Peyer's patch (tissue), 4 donors: ENCODE measurements around the gene PGAM4. TPM values are rescaled to one million over a fixed set of nuclear protein-coding genes. Genes with fewer than 3 reads are reported as not detected.
A peak's percentile ranks its signal among the peaks of the same experiment; 100 is the strongest.

ENCODE experiments used
- DNase-seq, 3 donors: peaks; one replicate each; pipeline ENCODE4 v3.0.0-alpha.2; 2017 to 2019
- H3K27ac ChIP-seq, 4 donors: fragments of 200-600 bp; sonication (generic); one replicate each; pipeline ENCODE4 v1.5.1; 2016 to 2019
- H3K27me3 ChIP-seq, 2 donors: fragments of 200-600 bp; sonication (generic); one replicate each; pipeline ENCODE4 v1.5.1; 2019
- H3K36me3 ChIP-seq, 3 donors: fragments of 200-600 bp; sonication (generic); one replicate each; pipeline ENCODE4 v1.5.1; 2016 to 2019
- H3K4me1 ChIP-seq, 4 donors: fragments of 200-600 bp; sonication (generic); one replicate each; pipeline ENCODE4 v1.5.1; 2016 to 2019
- H3K4me3 ChIP-seq, 4 donors: fragments of 200-600 bp; sonication (generic); 1 replicate in 3 of 4; 2 replicates in 1 of 4; pipeline ENCODE4 v1.5.1; 2016 to 2019; ENCODE audit warnings: mild to moderate bottlenecking in 1 of 4
- H3K9me3 ChIP-seq, 4 donors: fragments of 200-600 bp; sonication (generic); one replicate each; pipeline ENCODE4 v1.5.1; 2016 to 2019; ENCODE audit warnings: mild to moderate bottlenecking in 1 of 4
- POLR2A ChIP-seq, 2 donors: fragments of 450-650 bp; IDR thresholded peaks; one replicate each; pipeline ENCODE4 v1.5.1; 2017; ENCODE audit warnings: antibody characterized with exemption in 2 of 2, mild to moderate bottlenecking in 2 of 2, moderate library complexity in 2 of 2
- total RNA-seq, 4 donors: library from RNA; depleted of rRNA; stranded (reverse); fragments of >200 nt; gene quantifications; one replicate each; pipeline ENCODE4 v1.1.0, GENCODE V29; 2016
- TF ChIP-seq, protein P1 (sequence below), 6 experiments: fragments of 450-650 bp in 4 of 6; fragments of 200-600 bp in 2 of 6; sonication (generic) in 1 of 6; IDR thresholded peaks; one replicate each; pipeline ENCODE4 v1.5.1; 2017 to 2019; ENCODE audit warnings: antibody characterized with exemption in 6 of 6, mild to moderate bottlenecking in 3 of 6, moderate library complexity in 1 of 6

The PGAM4 gene
- not detected for total RNA-seq

GRCh38 chrX:77969538-77969937, at the start of gene PGAM4:
Gene PGAM4, minus strand, starts transcription at chrX:77969638. Its CDS starts 0 bp downstream, at chrX:77969638.
- TF ChIP-seq, protein P1, sequence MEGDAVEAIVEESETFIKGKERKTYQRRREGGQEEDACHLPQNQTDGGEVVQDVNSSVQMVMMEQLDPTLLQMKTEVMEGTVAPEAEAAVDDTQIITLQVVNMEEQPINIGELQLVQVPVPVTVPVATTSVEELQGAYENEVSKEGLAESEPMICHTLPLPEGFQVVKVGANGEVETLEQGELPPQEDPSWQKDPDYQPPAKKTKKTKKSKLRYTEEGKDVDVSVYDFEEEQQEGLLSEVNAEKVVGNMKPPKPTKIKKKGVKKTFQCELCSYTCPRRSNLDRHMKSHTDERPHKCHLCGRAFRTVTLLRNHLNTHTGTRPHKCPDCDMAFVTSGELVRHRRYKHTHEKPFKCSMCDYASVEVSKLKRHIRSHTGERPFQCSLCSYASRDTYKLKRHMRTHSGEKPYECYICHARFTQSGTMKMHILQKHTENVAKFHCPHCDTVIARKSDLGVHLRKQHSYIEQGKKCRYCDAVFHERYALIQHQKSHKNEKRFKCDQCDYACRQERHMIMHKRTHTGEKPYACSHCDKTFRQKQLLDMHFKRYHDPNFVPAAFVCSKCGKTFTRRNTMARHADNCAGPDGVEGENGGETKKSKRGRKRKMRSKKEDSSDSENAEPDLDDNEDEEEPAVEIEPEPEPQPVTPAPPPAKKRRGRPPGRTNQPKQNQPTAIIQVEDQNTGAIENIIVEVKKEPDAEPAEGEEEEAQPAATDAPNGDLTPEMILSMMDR (IDR thresholded peaks at IDR 0.05): no peak
- TF ChIP-seq POLR2A (IDR thresholded peaks at IDR 0.05): no peak

GRCh38 chrX:78011846-78012245, 42.4 kb upstream of the PGAM4 start:
- Histone ChIP-seq H3K27ac (no peak overlapping the region), H3K36me3 (no peaks in the 10 kb centered on the region), H3K9me3 (no peaks in the 10 kb centered on the region), H3K27me3 (no peaks in the 10 kb centered on the region), H3K4me3 (no peak overlapping the region), H3K4me1 (no peaks in the 10 kb centered on the region)
- TF ChIP-seq POLR2A (IDR thresholded peaks at IDR 0.05): no peak
- TF ChIP-seq, protein P1 (IDR thresholded peaks at IDR 0.05): no peak
- no peak for DNase-seq

More at GRCh38 chrX:77969538-77969937, at the start of gene PGAM4:
- no peaks in the 10 kb centered on the region for H3K36me3 ChIP-seq
- no peaks in the 10 kb centered on the region for H3K9me3 ChIP-seq
- H3K27me3 ChIP-seq: no peaks in the 10 kb centered on the region
- H3K27ac ChIP-seq: no peak within 1 kb of the TSS
- no peak for DNase-seq
- no peaks in the 10 kb centered on the region for H3K4me1 ChIP-seq
- no peak within 1 kb of the TSS for H3K4me3 ChIP-seq

GRCh38 chrX:77979870-77980269, 10.4 kb upstream of the PGAM4 start:
- Histone ChIP-seq H3K9me3 (no peaks in the 10 kb centered on the region), H3K27me3 (no peaks in the 10 kb centered on the region), H3K4me3 (no peak overlapping the region), H3K4me1 (no peaks in the 10 kb centered on the region), H3K27ac (no peak overlapping the region), H3K36me3 (no peaks in the 10 kb centered on the region)
- no peak for DNase-seq
- TF ChIP-seq, protein P1 (IDR thresholded peaks at IDR 0.05): no peak
- TF ChIP-seq POLR2A (IDR thresholded peaks at IDR 0.05): no peak

DNA sequence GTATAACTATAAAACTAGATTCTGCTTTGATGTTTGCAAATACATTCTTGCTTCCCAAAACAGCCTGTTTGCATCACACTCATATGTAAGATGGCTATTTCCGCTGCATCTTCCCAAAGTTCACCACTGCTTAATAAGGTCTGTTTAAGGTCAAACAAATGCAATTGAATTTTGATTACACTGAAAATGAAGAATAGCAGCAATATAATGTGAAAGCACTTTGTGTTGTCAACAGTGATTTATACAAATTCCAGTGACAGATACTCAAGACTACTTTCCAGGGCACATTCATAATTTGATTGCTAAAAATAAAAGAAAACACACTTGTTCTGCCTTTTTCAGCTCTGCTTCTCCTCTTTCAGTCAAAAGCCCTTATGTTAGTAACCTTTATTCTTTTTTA, 8.1 kb upstream of the PGAM4 start:
- no peak for TF ChIP-seq POLR2A (IDR thresholded peaks at IDR 0.05)
- TF ChIP-seq, protein P1 (IDR thresholded peaks at IDR 0.05): no peak
- DNase-seq: no peak
- no peak overlapping the region for H3K4me3 ChIP-seq
- no peaks in the 10 kb centered on the region for H3K4me1 ChIP-seq
- H3K36me3 ChIP-seq: no peaks in the 10 kb centered on the region
- no peaks in the 10 kb centered on the region for H3K27me3 ChIP-seq
- no peak overlapping the region for H3K27ac ChIP-seq
- H3K9me3 ChIP-seq: no peaks in the 10 kb centered on the region

GRCh38 chrX:77977095-77977494, 7.7 kb upstream of the PGAM4 start:
- no peak overlapping the region for H3K4me3 ChIP-seq
- H3K36me3 ChIP-seq: no peaks in the 10 kb centered on the region
- no peaks in the 10 kb centered on the region for H3K9me3 ChIP-seq
- no peak for TF ChIP-seq POLR2A (IDR thresholded peaks at IDR 0.05)
- TF ChIP-seq, protein P1 (IDR thresholded peaks at IDR 0.05): no peak
- H3K27ac ChIP-seq: no peak overlapping the region
- no peak for DNase-seq
- no peaks in the 10 kb centered on the region for H3K27me3 ChIP-seq
- no peaks in the 10 kb centered on the region for H3K4me1 ChIP-seq

DNA sequence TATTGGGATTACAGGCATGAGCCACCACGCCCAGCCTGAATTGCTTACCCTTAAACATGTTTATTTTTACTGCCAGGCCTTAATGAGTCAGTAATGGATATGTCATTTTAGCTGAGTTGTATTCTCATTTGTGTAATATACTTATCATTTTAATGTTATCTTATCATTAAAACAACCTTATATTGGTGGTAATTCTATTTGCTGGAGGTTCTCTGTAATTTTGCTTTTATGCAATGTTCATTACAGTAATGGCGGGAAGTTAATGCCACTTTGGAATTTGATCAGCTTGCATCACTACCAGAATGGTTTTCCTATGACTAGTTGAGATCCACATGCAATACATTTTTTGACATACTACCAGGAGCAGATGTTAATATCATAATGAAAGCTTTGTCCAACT, 6.3 kb upstream of the PGAM4 start:
- TF ChIP-seq POLR2A (IDR thresholded peaks at IDR 0.05): no peak
- TF ChIP-seq, protein P1 (IDR thresholded peaks at IDR 0.05): no peak
- H3K4me3 ChIP-seq: no peak overlapping the region
- H3K27me3 ChIP-seq: no peaks in the 10 kb centered on the region
- H3K4me1 ChIP-seq: no peaks in the 10 kb centered on the region
- no peaks in the 10 kb centered on the region for H3K9me3 ChIP-seq
- peak in 1 of 3 donors; percentile 66 for DNase-seq
- no peaks in the 10 kb centered on the region for H3K36me3 ChIP-seq
- no peak overlapping the region for H3K27ac ChIP-seq
